ENCODE data around the gene PIERCE2.
"Not testable (repeated sequence)": the region's sequence is repeated elsewhere in the genome, so short reads cannot be mapped to it uniquely, and the experiment has no call there.

PIERCE2 gene

GRCh38 chr15:55389264-55389607, 19.1 kb upstream of the PIERCE2 start:
- Histone ChIP-seq H3K27ac (ENCODE audit: low read length) (no peak overlapping the region), H3K4me2 (ENCODE audit: insufficient read depth, low read length) (no peak overlapping the region), H3K79me2 (ENCODE audit: insufficient read depth, low read length) (peaks cover 6% of the 10 kb centered on the region; the same call in 1 of the 2 replicates), H3K9ac (ENCODE audit: low read depth, low read length) (no peak overlapping the region), H3K9me3 (ENCODE audit: insufficient read depth, low read length, severe bottlenecking) (no peaks in the 10 kb centered on the region), H3K27me3 (ENCODE audit: insufficient read depth, low read length, poor library complexity) (no peaks in the 10 kb centered on the region), H4K20me1 (ENCODE audit: insufficient read depth, low read length) (no peaks in the 10 kb centered on the region), H2AFZ (ENCODE audit: low read depth, low read length) (no peak overlapping the region), H3K4me1 (ENCODE audit: insufficient read depth, low read length) (no peaks in the 10 kb centered on the region), H3K4me3 (ENCODE audit: low read depth in 1 of 2, low read length in 2 of 2) (no peak overlapping the region), H3K36me3 (ENCODE audit: insufficient read depth, low read length) (peaks cover 6% of the 10 kb centered on the region; the same call in 1 of the 2 replicates)
- TF ChIP-seq EZH2 (IDR thresholded peaks at IDR 0.05; ENCODE audit: borderline replicate concordance, low read depth, low read length, severe bottlenecking) (no peak), CTCF (IDR thresholded peaks at IDR 0.05; ENCODE audit: borderline replicate concordance, extremely low read depth, low read length, poor library complexity, severe bottlenecking) (no peak)
- DNase-seq (no peak), ATAC-seq (ENCODE audit: insufficient read depth, low read depth) (no peak)

GRCh38 chr15:55394694-55395093, 13.6 kb upstream of the PIERCE2 start:
- ATAC-seq (ENCODE audit: insufficient read depth, low read depth) (no peak), DNase-seq (no peak)
- Histone ChIP-seq H3K4me1 (ENCODE audit: insufficient read depth, low read length) (no peaks in the 10 kb centered on the region), H4K20me1 (ENCODE audit: insufficient read depth, low read length) (no peaks in the 10 kb centered on the region), H3K4me3 (ENCODE audit: low read depth in 1 of 2, low read length in 2 of 2) (no peak overlapping the region), H3K79me2 (ENCODE audit: insufficient read depth, low read length) (peaks cover 6% of the 10 kb centered on the region; the same call in 1 of the 2 replicates), H3K36me3 (ENCODE audit: insufficient read depth, low read length) (no peaks in the 10 kb centered on the region), H2AFZ (ENCODE audit: low read depth, low read length) (no peak overlapping the region), H3K9me3 (ENCODE audit: insufficient read depth, low read length, severe bottlenecking) (no peaks in the 10 kb centered on the region), H3K27me3 (ENCODE audit: insufficient read depth, low read length, poor library complexity) (no peaks in the 10 kb centered on the region), H3K27ac (ENCODE audit: low read length) (no peak overlapping the region), H3K4me2 (ENCODE audit: insufficient read depth, low read length) (no peak overlapping the region), H3K9ac (ENCODE audit: low read depth, low read length) (no peak overlapping the region)
- TF ChIP-seq EZH2 (IDR thresholded peaks at IDR 0.05; ENCODE audit: borderline replicate concordance, low read depth, low read length, severe bottlenecking) (no peak), CTCF (IDR thresholded peaks at IDR 0.05; ENCODE audit: borderline replicate concordance, extremely low read depth, low read length, poor library complexity, severe bottlenecking) (no peak)

- TF ChIP-seq CTCF (IDR thresholded peaks at IDR 0.05; ENCODE audit: borderline replicate concordance, extremely low read depth, low read length, poor library complexity, severe bottlenecking) (no peak), EZH2 (IDR thresholded peaks at IDR 0.05; ENCODE audit: borderline replicate concordance, low read depth, low read length, severe bottlenecking) (no peak)
- ATAC-seq (ENCODE audit: insufficient read depth, low read depth): no peak
- peaks cover 25% of the 10 kb centered on the region; the same call in 1 of the 2 replicates for H3K79me2 ChIP-seq (ENCODE audit: insufficient read depth, low read length)
Observed at GRCh38 chr15:55398243-55398642, 10.1 kb upstream of the PIERCE2 start.

GRCh38 chr15:55400050-55400449, 8.2 kb upstream of the PIERCE2 start:
- H3K4me3 ChIP-seq (ENCODE audit: low read depth in 1 of 2, low read length in 2 of 2); H3K36me3 ChIP-seq (ENCODE audit: insufficient read depth, low read length); H3K9ac ChIP-seq (ENCODE audit: low read depth, low read length); H3K9me3 ChIP-seq (ENCODE audit: insufficient read depth, low read length, severe bottlenecking); H3K27me3 ChIP-seq (ENCODE audit: insufficient read depth, low read length, poor library complexity); H4K20me1 ChIP-seq (ENCODE audit: insufficient read depth, low read length); ATAC-seq (ENCODE audit: insufficient read depth, low read depth); H3K27ac ChIP-seq (ENCODE audit: low read length); DNase-seq; H3K4me2 ChIP-seq (ENCODE audit: insufficient read depth, low read length); H2AFZ ChIP-seq (ENCODE audit: low read depth, low read length): not testable (repeated sequence)
- peaks cover 24% of the 10 kb centered on the region; the same call in 1 of the 2 replicates for H3K79me2 ChIP-seq (ENCODE audit: insufficient read depth, low read length)
- H3K4me1 ChIP-seq (ENCODE audit: insufficient read depth, low read length): peaks cover 23% of the 10 kb centered on the region

More at GRCh38 chr15:55398243-55398642, 10.1 kb upstream of the PIERCE2 start:
- Histone ChIP-seq H3K4me3 (ENCODE audit: low read depth in 1 of 2, low read length in 2 of 2) (no peak overlapping the region), H3K36me3 (ENCODE audit: insufficient read depth, low read length) (no peaks in the 10 kb centered on the region), H2AFZ (ENCODE audit: low read depth, low read length) (no peak overlapping the region), H3K27ac (ENCODE audit: low read length) (no peak overlapping the region), H3K4me2 (ENCODE audit: insufficient read depth, low read length) (no peak overlapping the region), H3K4me1 (ENCODE audit: insufficient read depth, low read length) (peaks cover 5% of the 10 kb centered on the region), H3K27me3 (ENCODE audit: insufficient read depth, low read length, poor library complexity) (no peaks in the 10 kb centered on the region), H3K9me3 (ENCODE audit: insufficient read depth, low read length, severe bottlenecking) (no peaks in the 10 kb centered on the region), H4K20me1 (ENCODE audit: insufficient read depth, low read length) (no peaks in the 10 kb centered on the region), H3K9ac (ENCODE audit: low read depth, low read length) (no peak overlapping the region)
- no peak for DNase-seq

Data from DND-41 (cell line).